Measurements from ENCODE around the gene RAB6B.

The RAB6B gene

GRCh38 chr3:133863911-133864310 lies 31.8 kb downstream of the RAB6B start:
- no peak for TF ChIP-seq CTCF (conservative IDR thresholded peaks at IDR 0.05; ENCODE audit: low read depth, low read length)
- no peak for DNase-seq (ENCODE audit: low read depth)
- H3K4me3 ChIP-seq (ENCODE audit: low read depth, low read length): no peak overlapping the region

DNA sequence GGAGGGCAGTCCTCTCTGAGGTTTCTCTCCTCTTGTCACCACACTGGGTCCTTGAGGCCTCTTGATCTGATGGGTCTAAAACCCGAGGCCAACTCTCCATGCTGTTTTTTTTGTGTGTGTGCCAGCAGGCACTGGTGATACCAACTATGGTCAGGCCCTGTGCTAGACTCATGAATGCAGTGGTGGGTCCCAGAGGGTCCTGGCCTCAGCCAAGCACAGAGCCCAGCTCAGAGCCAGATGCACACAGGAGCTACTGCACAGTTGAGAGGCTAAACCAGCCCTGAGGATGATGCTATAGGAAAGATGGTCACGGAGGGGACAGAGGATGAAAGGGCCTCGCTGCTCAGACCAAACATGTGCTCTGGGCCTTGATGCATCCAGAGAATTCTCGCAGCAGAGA lies 33.5 kb downstream of the RAB6B start:
- no peak for DNase-seq (ENCODE audit: low read depth)
- TF ChIP-seq CTCF (conservative IDR thresholded peaks at IDR 0.05; ENCODE audit: low read depth, low read length): no peak
- no peak overlapping the region for H3K4me3 ChIP-seq (ENCODE audit: low read depth, low read length)

- no peak for TF ChIP-seq CTCF (conservative IDR thresholded peaks at IDR 0.05; ENCODE audit: low read depth, low read length)
- no peak overlapping the region for H3K4me3 ChIP-seq (ENCODE audit: low read depth, low read length)
- DNase-seq (ENCODE audit: low read depth): no peak
These were observed 35.2 kb downstream of the RAB6B start for GRCh38 chr3:133860519-133860918.

DNA sequence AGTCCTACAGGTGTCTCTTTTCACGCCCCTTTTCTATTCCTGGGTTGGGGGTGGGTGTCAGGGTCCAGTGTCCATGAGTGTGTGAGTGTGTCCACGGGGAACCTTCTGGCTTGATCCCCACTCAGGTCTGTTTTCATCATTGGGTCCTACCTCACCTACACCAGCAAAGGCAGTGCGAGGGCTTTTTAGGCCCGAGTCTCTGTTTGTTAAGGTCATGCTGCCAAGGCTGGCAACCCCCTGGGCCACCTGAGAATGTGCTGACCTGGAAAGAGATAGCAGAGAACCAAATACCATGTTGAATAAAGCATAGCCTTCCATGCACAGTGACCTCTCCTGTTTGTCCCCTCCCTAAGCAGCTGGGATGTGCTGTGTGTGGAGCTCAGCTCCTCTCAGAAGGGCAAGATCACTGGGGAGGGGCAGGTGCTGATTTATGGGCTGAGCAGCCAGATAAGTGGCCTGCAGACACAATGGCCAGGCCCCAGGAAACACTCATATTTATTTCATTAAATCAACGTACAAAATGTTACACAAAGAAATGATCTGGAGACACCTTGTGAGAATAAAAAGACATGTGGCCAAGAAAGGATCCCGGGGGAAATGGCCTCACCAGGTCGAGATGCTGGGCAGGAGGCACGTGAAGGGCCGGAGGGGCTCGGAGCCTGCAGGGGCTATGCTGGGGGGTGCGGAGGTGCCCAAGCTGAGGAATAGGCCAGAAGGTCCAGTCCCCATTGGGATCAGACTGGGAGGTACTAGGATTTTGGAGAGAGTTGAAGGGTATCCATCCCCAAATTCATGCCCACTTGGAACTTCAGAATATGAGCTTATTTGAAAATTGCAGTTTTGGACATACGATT lies 36.1 kb downstream of the RAB6B start:
- TF ChIP-seq CTCF (conservative IDR thresholded peaks at IDR 0.05; ENCODE audit: low read depth, low read length): no peak
- no peak for DNase-seq (ENCODE audit: low read depth)

GRCh38 chr3:133857767-133858166 lies 37.9 kb downstream of the RAB6B start:
- H3K4me3 ChIP-seq (ENCODE audit: low read depth, low read length): no peak overlapping the region
- TF ChIP-seq CTCF (conservative IDR thresholded peaks at IDR 0.05; ENCODE audit: low read depth, low read length): no peak
- no peak for DNase-seq (ENCODE audit: low read depth)

More for the DNA sequence above, 36.1 kb downstream of the RAB6B start:
- H3K4me3 ChIP-seq (ENCODE audit: low read depth, low read length): no peak overlapping the region

- peak; percentile 14 for DNase-seq (ENCODE audit: low read depth)
- no peak overlapping the region for H3K4me3 ChIP-seq (ENCODE audit: low read depth, low read length)
- TF ChIP-seq CTCF (conservative IDR thresholded peaks at IDR 0.05; ENCODE audit: low read depth, low read length): no peak
These were observed 39.4 kb downstream of the RAB6B start for GRCh38 chr3:133856316-133856715.

GRCh38 chr3:133855772-133856171 lies 39.9 kb downstream of the RAB6B start:
- TF ChIP-seq CTCF (conservative IDR thresholded peaks at IDR 0.05; ENCODE audit: low read depth, low read length): no peak

More at GRCh38 chr3:133855772-133856171, 39.9 kb downstream of the RAB6B start:
- peak; percentile 13 for DNase-seq (ENCODE audit: low read depth)
- no peak overlapping the region for H3K4me3 ChIP-seq (ENCODE audit: low read depth, low read length)
